Raji (cell line): ENCODE data around the gene LPIN3.

Experiments used
- POLR2A ChIP-seq: IDR thresholded peaks from 2 replicates; pipeline ENCODE4 v1.6.1; 2011; ENCODE audit warnings: low read depth, low read length, control low read depth; ENCODE audit not compliant: insufficient read depth

LPIN3 gene

GRCh38 chr20:41406896-41407444 lies 66.3 kb downstream of the LPIN3 start:
- no peak for TF ChIP-seq POLR2A

GRCh38 chr20:41407607-41408006 lies 67.0 kb downstream of the LPIN3 start:
- no peak for TF ChIP-seq POLR2A

GRCh38 chr20:41408156-41408794 lies 67.7 kb downstream of the LPIN3 start:
- no peak for TF ChIP-seq POLR2A

GRCh38 chr20:41408986-41409385 lies 68.4 kb downstream of the LPIN3 start:
- TF ChIP-seq POLR2A: no peak
